GM12872 (cell line): ENCODE results near the gene COL5A2.

ENCODE experiments used
- TF ChIP-seq, protein P1 (sequence below): IDR thresholded peaks from 3 replicates; pipeline ENCODE4 v1.5.1; 2011; ENCODE audit warnings: low read depth, mild to moderate bottlenecking, low read length, moderate library complexity; ENCODE audit not compliant: insufficient read depth

The COL5A2 gene

GRCh38 chr2:189134485-189134884, 45.1 kb downstream of the COL5A2 start:
- TF ChIP-seq, protein P1, sequence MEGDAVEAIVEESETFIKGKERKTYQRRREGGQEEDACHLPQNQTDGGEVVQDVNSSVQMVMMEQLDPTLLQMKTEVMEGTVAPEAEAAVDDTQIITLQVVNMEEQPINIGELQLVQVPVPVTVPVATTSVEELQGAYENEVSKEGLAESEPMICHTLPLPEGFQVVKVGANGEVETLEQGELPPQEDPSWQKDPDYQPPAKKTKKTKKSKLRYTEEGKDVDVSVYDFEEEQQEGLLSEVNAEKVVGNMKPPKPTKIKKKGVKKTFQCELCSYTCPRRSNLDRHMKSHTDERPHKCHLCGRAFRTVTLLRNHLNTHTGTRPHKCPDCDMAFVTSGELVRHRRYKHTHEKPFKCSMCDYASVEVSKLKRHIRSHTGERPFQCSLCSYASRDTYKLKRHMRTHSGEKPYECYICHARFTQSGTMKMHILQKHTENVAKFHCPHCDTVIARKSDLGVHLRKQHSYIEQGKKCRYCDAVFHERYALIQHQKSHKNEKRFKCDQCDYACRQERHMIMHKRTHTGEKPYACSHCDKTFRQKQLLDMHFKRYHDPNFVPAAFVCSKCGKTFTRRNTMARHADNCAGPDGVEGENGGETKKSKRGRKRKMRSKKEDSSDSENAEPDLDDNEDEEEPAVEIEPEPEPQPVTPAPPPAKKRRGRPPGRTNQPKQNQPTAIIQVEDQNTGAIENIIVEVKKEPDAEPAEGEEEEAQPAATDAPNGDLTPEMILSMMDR: no peak

- TF ChIP-seq, protein P1: no peak
Measured at GRCh38 chr2:189131991-189132390, 47.6 kb downstream of the COL5A2 start.

DNA sequence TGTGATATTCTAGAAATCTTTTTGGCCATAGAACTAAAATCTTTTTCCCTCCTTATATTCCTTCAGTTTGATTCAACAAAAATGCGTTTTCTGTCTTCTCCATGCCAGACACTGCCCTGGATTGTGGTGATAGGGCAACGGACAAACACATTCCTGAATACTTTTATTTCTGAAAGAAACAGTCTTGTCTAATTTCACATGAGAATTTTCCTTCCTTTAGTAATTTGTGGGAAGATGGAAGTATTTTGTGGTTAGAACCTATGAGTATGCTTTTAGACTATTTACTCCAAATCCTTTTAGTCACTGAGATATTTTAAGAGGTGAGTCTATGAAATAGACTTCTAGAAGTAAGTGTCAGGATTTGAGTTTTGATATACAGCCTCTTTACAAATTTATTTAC, 49.6 kb downstream of the COL5A2 start:
- TF ChIP-seq, protein P1: no peak

GRCh38 chr2:189128970-189129369, 50.6 kb downstream of the COL5A2 start:
- TF ChIP-seq, protein P1: no peak

GRCh38 chr2:189127756-189128155, 51.8 kb downstream of the COL5A2 start:
- TF ChIP-seq, protein P1: no peak

GRCh38 chr2:189125195-189125594, 54.4 kb downstream of the COL5A2 start:
- TF ChIP-seq, protein P1: no peak

- TF ChIP-seq, protein P1: no peak
Measured at GRCh38 chr2:189124175-189124574, 55.4 kb downstream of the COL5A2 start.

DNA sequence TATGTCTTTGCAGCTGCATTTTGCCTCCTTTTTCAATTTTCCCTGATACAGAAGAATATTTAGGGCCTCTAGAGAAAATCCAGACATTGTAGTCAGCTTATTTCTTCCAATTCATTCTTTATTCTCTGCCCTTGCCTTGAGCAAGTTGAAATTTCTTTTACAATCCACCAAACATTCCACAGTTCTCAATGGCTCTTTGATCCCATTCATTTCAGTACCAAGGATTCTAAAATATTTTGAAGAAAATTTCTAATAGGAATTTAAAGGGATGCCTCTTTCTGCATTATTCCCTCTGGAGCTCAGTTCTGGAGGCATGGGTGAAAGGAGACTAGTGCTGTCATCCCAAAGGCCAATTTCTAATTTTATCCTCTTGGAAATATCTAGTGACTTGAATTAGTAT, 61.2 kb downstream of the COL5A2 start:
- TF ChIP-seq, protein P1: no peak
